ENCODE results near the gene DALRD3. TPM values are rescaled to one million over a fixed set of nuclear protein-coding genes. Genes with fewer than 3 reads are reported as not detected.

DALRD3 gene
- polyA plus RNA-seq, 1 of the 3 experiments (the other 2 are of a cell fraction), result 82.7 TPM

DNA sequence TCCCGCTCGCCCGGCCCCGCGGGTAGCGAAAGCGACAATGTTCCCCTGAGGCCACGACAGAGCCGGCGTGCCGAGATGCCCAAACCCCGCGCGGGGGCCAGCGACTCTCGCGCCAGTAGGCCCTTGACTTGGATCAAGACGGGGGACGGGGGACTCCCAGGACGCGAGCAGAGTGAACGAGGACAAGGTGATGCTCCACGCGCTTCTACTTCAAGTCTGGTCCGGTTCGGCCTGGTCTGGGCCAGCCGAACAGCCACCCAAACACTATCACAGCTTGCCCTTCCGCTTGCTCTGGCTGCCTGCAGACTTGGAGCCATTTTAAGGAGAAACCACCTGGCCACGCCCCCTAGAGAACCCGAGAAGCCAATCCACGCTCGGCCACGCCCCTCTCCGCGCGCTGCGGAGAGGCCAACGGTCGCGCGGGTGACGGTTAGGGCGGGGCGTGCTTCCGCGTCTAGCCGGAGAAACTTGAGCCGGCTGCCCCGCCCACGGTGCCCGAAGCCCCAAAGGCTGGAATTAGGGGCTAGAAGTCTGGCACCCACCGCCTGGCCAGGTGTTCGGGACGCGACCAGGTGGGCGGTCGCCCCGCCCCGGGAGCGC is 2.9 kb upstream of the DALRD3 start (continued):
- TF ChIP-seq IRF3 (IDR thresholded peaks at IDR 0.05; ENCODE audit: low read depth, low read length) (0 out of 2 replicates have a peak, but pooled peaks have one; percentile 7), FOXM1 (IDR thresholded peaks at IDR 0.05; ENCODE audit: low read depth) (0 out of 2 replicates have a peak, but pooled peaks have one; percentile 12), TEAD4 (IDR thresholded peaks at IDR 0.05; ENCODE audit: borderline replicate concordance, insufficient read depth) (no peak), FOXJ3 (CRISPR knock-in tag; IDR thresholded peaks at IDR 0.05) (no peak), TAF1 (IDR thresholded peaks at IDR 0.05; ENCODE audit: borderline replicate concordance, low read depth, low read length) (peak; percentile 98)

- CTCF ChIA-PET, result interaction anchor here (0.9 to 14.2 kb wide), 9 partner anchors 8 to 429 kb away, joined by 3 to 114 read pairs (median 13); partner anchors contain the start of genes IMPDH2, KLHDC8B, P4HTM and QRICH1
- Histone ChIP-seq H3K9me3 (no peaks in the 10 kb centered on the region), H3K4me2 (peak overlapping the region; percentile 97), H3K79me2 (ENCODE audit: insufficient read depth) (peaks cover 69% of the 10 kb centered on the region), H3K4me3 (ENCODE audit: low read depth in 2 of 2, low read length in 1 of 2) (peak overlapping the region; percentile 87 to 94), H3K36me3 (replicated peaks in 1 of 2; ENCODE audit: control insufficient read depth in 1 of 2, insufficient read depth in 2 of 2, low read length in 1 of 2) (peaks cover 30 to 33% of the 10 kb centered on the region in 2 experiments), H2AFZ (ENCODE audit: low read depth) (0 out of 2 replicates have a peak overlapping the region, but pooled peaks have one; percentile 40), H4K20me1 (ENCODE audit: insufficient read depth) (no peaks in the 10 kb centered on the region), H3K9me2 (no peaks in the 10 kb centered on the region), H3K9ac (peak overlapping the region; percentile 99), H3K27ac (ENCODE audit: low read depth in 2 of 2, low read length in 1 of 2) (peak overlapping the region; percentile 90 to 99), H3F3A (replicated peaks; ENCODE audit: insufficient read depth) (peaks cover 41% of the 10 kb centered on the region), H3K4me1 (ENCODE audit: control insufficient read depth in 1 of 2, insufficient read depth in 2 of 2, low read depth in 1 of 2, low read length in 1 of 2) (peaks cover 0 to 40% of the 10 kb centered on the region in 2 experiments; a peak in 1 of 4 replicates), H3K27me3 (ENCODE audit: insufficient read depth) (no peaks in the 10 kb centered on the region)
- POLR2A ChIA-PET, result interaction anchor here (0.8 to 4.6 kb wide), 11 partner anchors 8 to 338 kb away, joined by 3 to 80 read pairs (median 5); partner anchors contain the start of genes GPX1, IMPDH2, PRKAR2A and QRICH1
- WGBS (ENCODE audit: low lambda C conversion rate), result 7% methylated on average over 9 of the region's 51 CpGs
- DNase-seq, result peak; percentile 55
- TF ChIP-seq, protein P1, sequence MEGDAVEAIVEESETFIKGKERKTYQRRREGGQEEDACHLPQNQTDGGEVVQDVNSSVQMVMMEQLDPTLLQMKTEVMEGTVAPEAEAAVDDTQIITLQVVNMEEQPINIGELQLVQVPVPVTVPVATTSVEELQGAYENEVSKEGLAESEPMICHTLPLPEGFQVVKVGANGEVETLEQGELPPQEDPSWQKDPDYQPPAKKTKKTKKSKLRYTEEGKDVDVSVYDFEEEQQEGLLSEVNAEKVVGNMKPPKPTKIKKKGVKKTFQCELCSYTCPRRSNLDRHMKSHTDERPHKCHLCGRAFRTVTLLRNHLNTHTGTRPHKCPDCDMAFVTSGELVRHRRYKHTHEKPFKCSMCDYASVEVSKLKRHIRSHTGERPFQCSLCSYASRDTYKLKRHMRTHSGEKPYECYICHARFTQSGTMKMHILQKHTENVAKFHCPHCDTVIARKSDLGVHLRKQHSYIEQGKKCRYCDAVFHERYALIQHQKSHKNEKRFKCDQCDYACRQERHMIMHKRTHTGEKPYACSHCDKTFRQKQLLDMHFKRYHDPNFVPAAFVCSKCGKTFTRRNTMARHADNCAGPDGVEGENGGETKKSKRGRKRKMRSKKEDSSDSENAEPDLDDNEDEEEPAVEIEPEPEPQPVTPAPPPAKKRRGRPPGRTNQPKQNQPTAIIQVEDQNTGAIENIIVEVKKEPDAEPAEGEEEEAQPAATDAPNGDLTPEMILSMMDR (IDR thresholded peaks at IDR 0.05), result no peak
- TF ChIP-seq POLR2AphosphoS5 (IDR thresholded peaks at IDR 0.05; ENCODE audit: low read depth, low read length), result 0 out of 2 replicates have a peak, but pooled peaks have one; percentile 9
- 0 out of 2 replicates have a peak, but pooled peaks have one; percentile 4 for TF ChIP-seq TCF12 (IDR thresholded peaks at IDR 0.05)
Observed at GRCh38 chr3:49020330-49021212, 2.2 kb upstream of the DALRD3 start.

Measured in SK-N-SH (cell line).